IMR-90 (cell line): ENCODE results near the gene PODXL2. TPM values are rescaled to one million over a fixed set of nuclear protein-coding genes. Genes with fewer than 3 reads are reported as not detected.

Experiments used
- ATAC-seq: fragments of 200-7000 bp; cut with Tn5 transposase; 2 replicates; pipeline ENCODE4 v1.9.1; 2020; ENCODE audit warnings: low read depth, mild to moderate bottlenecking, moderate library complexity
- BruUV-seq: library from RNA; stranded (reverse); fragments of 400-500 nt; replicated peaks from 2 replicates; lab custom pipeline; 2021; lab: Mats Ljungman, UMichigan
- CTCF ChIA-PET: fragments of 300-600 bp; formaldehyde crosslinking; extraction: SDS; loops from one replicate; lab custom pipeline; 2021; ENCODE audit warnings: antibody characterized with exemption; lab: Yijun Ruan, JAX
- POLR2A ChIA-PET: fragments of 300-600 bp; sonication (Branson Sonifier 250); formaldehyde crosslinking; loops from one replicate; lab custom pipeline; 2022; ENCODE audit warnings: antibody characterized with exemption; ENCODE audit not compliant: unreplicated experiment; lab: Charles Lee
- DNase-seq: peaks from one replicate; pipeline ENCODE4 v3.0.0; 2013
- H2AFZ ChIP-seq: replicated peaks from 2 replicates; pipeline ENCODE3; 2013; ENCODE audit warnings: low read length, mild to moderate bottlenecking; ENCODE audit not compliant: poor library complexity
- H2AK5ac ChIP-seq: 2 replicates; pipeline ENCODE4 v1.6.1; 2013; ENCODE audit warnings: low read depth, low read length, inconsistent platforms
- H2AK9ac ChIP-seq: replicated peaks from 2 replicates; pipeline ENCODE3; 2013; ENCODE audit warnings: mild to moderate bottlenecking, low read depth, low read length, moderate library complexity; ENCODE audit not compliant: poor library complexity
- H2BK120ac ChIP-seq: 2 replicates; pipeline ENCODE4 v1.6.1; 2013; ENCODE audit warnings: low read depth, low read length, inconsistent platforms
- H2BK15ac ChIP-seq: 3 replicates; pipeline ENCODE4 v1.6.1; 2013; ENCODE audit warnings: low read depth, low read length, inconsistent platforms
- H2BK20ac ChIP-seq: 2 replicates; pipeline ENCODE4 v1.6.1; 2013; ENCODE audit warnings: low read depth, mild to moderate bottlenecking, inconsistent platforms, low read length, moderate library complexity
- H2BK5ac ChIP-seq: 2 replicates; pipeline ENCODE4 v1.6.1; 2013; ENCODE audit warnings: mild to moderate bottlenecking, low read depth, low read length, inconsistent platforms; ENCODE audit not compliant: poor library complexity, severe bottlenecking
- H3K14ac ChIP-seq: replicated peaks from 2 replicates; pipeline ENCODE4 v1.6.1; 2013; ENCODE audit warnings: low read depth, low read length, inconsistent platforms
- H3K18ac ChIP-seq: 2 replicates; pipeline ENCODE4 v1.6.1; 2013; ENCODE audit warnings: low read depth, low read length, control low read depth
- H3K23ac ChIP-seq: 2 replicates; pipeline ENCODE4 v1.6.1; 2013; ENCODE audit warnings: low read depth, low read length, inconsistent platforms
- H3K27ac ChIP-seq: 2 replicates; pipeline ENCODE4 v1.5.1; 2013; ENCODE audit warnings: mild to moderate bottlenecking, control low read depth, low read length; ENCODE audit not compliant: insufficient read depth
- H3K27me3 ChIP-seq: 2 replicates; pipeline ENCODE4 v1.6.1; 2013; ENCODE audit warnings: low read length; ENCODE audit not compliant: control insufficient read depth, insufficient read depth
- H3K36me3 ChIP-seq: 2 replicates; pipeline ENCODE4 v1.6.1; 2013; ENCODE audit warnings: low read length, mixed read lengths; ENCODE audit not compliant: control insufficient read depth, insufficient read depth
- H3K4ac ChIP-seq: 2 replicates; pipeline ENCODE4 v1.6.1; 2013; ENCODE audit warnings: low read depth, low read length, inconsistent platforms
- H3K4me1 ChIP-seq: 2 replicates; pipeline ENCODE4 v1.6.1; 2013; ENCODE audit warnings: low read length, mixed read lengths; ENCODE audit not compliant: control insufficient read depth, insufficient read depth
- H3K4me2 ChIP-seq: 2 replicates; pipeline ENCODE4 v1.6.1; 2013; ENCODE audit warnings: low read depth, mild to moderate bottlenecking, control low read depth, low read length, moderate library complexity
- H3K4me3 ChIP-seq: 2 replicates; pipeline ENCODE4 v1.5.1; 2013; ENCODE audit warnings: low read depth, mild to moderate bottlenecking, control low read depth, low read length, moderate library complexity; ENCODE audit not compliant: insufficient read depth
- H3K56ac ChIP-seq: 2 replicates; pipeline ENCODE4 v1.6.1; 2013; ENCODE audit warnings: low read length, inconsistent platforms; ENCODE audit not compliant: insufficient read depth; ENCODE audit errors: extremely low read depth
- H3K79me1 ChIP-seq, 2 experiments: 2 replicates each; pipeline ENCODE4 v1.6.1; 2013; ENCODE audit warnings: low read length in 2 of 2, inconsistent platforms in 1 of 2, low read depth in 1 of 2
- H3K9ac ChIP-seq: 2 replicates; pipeline ENCODE4 v1.6.1; 2013; ENCODE audit warnings: low read depth, low read length, control low read depth
- H3K9me1 ChIP-seq: 2 replicates; pipeline ENCODE4 v1.6.1; 2013; ENCODE audit warnings: low read length, inconsistent platforms; ENCODE audit not compliant: insufficient read depth
- H3K9me3 ChIP-seq: 2 replicates; pipeline ENCODE4 v1.6.1; 2013; ENCODE audit warnings: low read length; ENCODE audit not compliant: control insufficient read depth, insufficient read depth
- H4K20me1 ChIP-seq: 2 replicates; pipeline ENCODE4 v1.6.1; 2013; ENCODE audit warnings: low read length, inconsistent platforms; ENCODE audit not compliant: insufficient read depth
- H4K5ac ChIP-seq: 2 replicates; pipeline ENCODE4 v1.6.1; 2013; ENCODE audit warnings: mild to moderate bottlenecking, low read depth, low read length, control low read depth
- H4K8ac ChIP-seq, 2 experiments: 2 replicates each; pipeline ENCODE4 v1.6.1; 2013; ENCODE audit warnings: low read depth in 2 of 2, low read length in 2 of 2, control low read depth in 1 of 2, inconsistent platforms in 1 of 2
- H4K91ac ChIP-seq: 2 replicates; pipeline ENCODE4 v1.6.1; 2013; ENCODE audit warnings: low read depth, low read length, inconsistent platforms; ENCODE audit not compliant: insufficient read depth
- BHLHE40 ChIP-seq: fragments of 150-350 bp; IDR thresholded peaks from 2 replicates; pipeline ENCODE4 v1.6.1; 2016; ENCODE audit warnings: mild to moderate bottlenecking, low read depth, low read length
- CTCF ChIP-seq: conservative IDR thresholded peaks from 2 replicates; pipeline ENCODE4 v1.5.1; 2012; ENCODE audit warnings: mild to moderate bottlenecking, low read depth, low read length, improper control_type of control experiment
- ELK1 ChIP-seq: fragments of 150-350 bp; IDR thresholded peaks from 2 replicates; pipeline ENCODE4 v1.6.1; 2016; ENCODE audit warnings: low read depth, mild to moderate bottlenecking, low read length, moderate library complexity, borderline replicate concordance
- FOS ChIP-seq: fragments of 150-350 bp; IDR thresholded peaks from 2 replicates; pipeline ENCODE4 v1.6.1; 2016; ENCODE audit warnings: low read depth, low read length
- NFE2L2 ChIP-seq: fragments of 150-350 bp; IDR thresholded peaks from 2 replicates; pipeline ENCODE4 v1.6.1; 2016; ENCODE audit warnings: low read depth, mild to moderate bottlenecking, low read length
- POLR2A ChIP-seq: IDR thresholded peaks from 2 replicates; pipeline ENCODE4 v1.6.1; 2012; ENCODE audit warnings: mild to moderate bottlenecking, low read depth, low read length
- RAD21 ChIP-seq: IDR thresholded peaks from 2 replicates; pipeline ENCODE4 v1.6.1; 2012; ENCODE audit warnings: low read length, improper control_type of control experiment
- RCOR1 ChIP-seq: IDR thresholded peaks from 2 replicates; pipeline ENCODE4 v1.6.1; 2012; ENCODE audit warnings: mild to moderate bottlenecking, low read length, improper control_type of control experiment; ENCODE audit not compliant: insufficient replicate concordance
- RFX5 ChIP-seq: IDR thresholded peaks from 2 replicates; pipeline ENCODE4 v1.8.0; 2012; ENCODE audit warnings: low read depth, mild to moderate bottlenecking, low read length, moderate library complexity
- SMC3 ChIP-seq: fragments of 150-350 bp; IDR thresholded peaks from 2 replicates; pipeline ENCODE4 v1.6.1; 2016; ENCODE audit warnings: low read depth, mild to moderate bottlenecking, antibody characterized with exemption, low read length, moderate library complexity
- USF2 ChIP-seq: fragments of 150-350 bp; IDR thresholded peaks from 2 replicates; pipeline ENCODE4 v1.6.1; 2017; ENCODE audit warnings: mild to moderate bottlenecking, antibody characterized with exemption, low read length, low read depth
- WGBS, 2 experiments: methylation state at CpG; one replicate each; pipeline versions ENCODE4 v1.1.5 to v1.1.7; 2013; ENCODE audit warnings: missing lambda C conversion rate in 2 of 2; ENCODE audit not compliant: insufficient read length in 1 of 2; ENCODE audit errors: extremely low coverage in 2 of 2; 5-methylcytosine and 5-hydroxymethylcytosine counted together
- dilution Hi-C: fragments of 300-500 bp; cut with HindIII; formaldehyde crosslinking; loops from one replicate; pipeline ENCODE4 v1.14.3; 2018; ENCODE audit warnings: low sequenced_read_pairs; ENCODE audit not compliant: unreplicated experiment
- in situ Hi-C: fragments of 300-500 bp; cut with MboI; formaldehyde crosslinking; loops from 3 replicates; pipeline ENCODE4 v1.14.3; 2019; ENCODE audit warnings: low sequenced_read_pairs, inconsistent platforms, mixed read lengths
- intact Hi-C: fragments of 100-400 bp; cut with micrococcal nuclease; formaldehyde crosslinking; loops from 2 replicates; pipeline ENCODE4 v1.10.0; 2022
- polyA plus RNA-seq, 3 experiments: library from polyadenylated mRNA; depleted of rRNA; stranded (reverse); fragments of >200 nt; gene quantifications; 2 replicates each; pipeline ENCODE4 v1.2.3, GENCODE V29; 2012; ENCODE audit warnings: low replicate concordance in 1 of 3
- total RNA-seq: library from RNA; depleted of rRNA; stranded (reverse); fragments of >200 nt; gene quantifications from 2 replicates; pipeline ENCODE4 v1.2.3, GENCODE V29; 2012

Gene PODXL2
- total and polyA plus RNA-seq, 2 of the 4 experiments (the other 2 are of a cell fraction) = 1.6 to 5.4 TPM

GRCh38 chr3:127709320-127710060, 80.5 kb downstream of the PODXL2 start (continued):
- TF ChIP-seq NFE2L2 = no peak

- Histone ChIP-seq H4K91ac (no peak overlapping the region), H3K56ac (no peak overlapping the region), H3K27ac (no peak overlapping the region), H2BK5ac (no peak overlapping the region), H3K27me3 (no peaks in the 10 kb centered on the region), H3K4me2 (no peak overlapping the region), H2AFZ (no peak overlapping the region), H2BK120ac (no peak overlapping the region), H3K9me3 (no peaks in the 10 kb centered on the region), H3K14ac (no peak overlapping the region), H2BK15ac (no peak overlapping the region), H2AK5ac (no peak overlapping the region; the same call in 1 of the 2 replicates), H3K79me1 (peaks cover 10 to 46% of the 10 kb centered on the region in 2 experiments), H3K18ac (no peak overlapping the region), H3K36me3 (peaks cover 12% of the 10 kb centered on the region), H4K8ac (no peak overlapping the region), H3K4ac (no peak overlapping the region), H4K5ac (no peak overlapping the region), H3K4me1 (peaks cover 5% of the 10 kb centered on the region; the same call in 1 of the 2 replicates), H3K23ac (peak overlapping the region; percentile 59; the same call in 1 of the 2 replicates), H3K9me1 (peaks cover 12% of the 10 kb centered on the region), H2BK20ac (no peak overlapping the region), H3K4me3 (no peak overlapping the region), H2AK9ac (peak overlapping the region; percentile 47), H3K9ac (no peak overlapping the region), H4K20me1 (no peaks in the 10 kb centered on the region)
- ATAC-seq (no peak), DNase-seq (no peak)
- intact Hi-C loops (no loop called here), dilution Hi-C loops (no loop called here), in situ Hi-C loops (no loop called here)
- no TSS peak for BruUV-seq
- ChIA-PET POLR2A (no interaction called here), CTCF (no interaction called here)
- 93% methylated on average over 10 of the region's 18 CpGs; no CpG with 5 or more reads in 1 of the 2 experiments for WGBS, 2 experiments
- TF ChIP-seq NFE2L2 = no peak
- TF ChIP-seq RCOR1 = no peak
- TF ChIP-seq POLR2A = no peak
- no peak for TF ChIP-seq ELK1
- no peak for TF ChIP-seq SMC3
- TF ChIP-seq USF2 = no peak
- no peak for TF ChIP-seq CTCF
- TF ChIP-seq BHLHE40 = no peak
- no peak for TF ChIP-seq FOS
- TF ChIP-seq RFX5 = no peak
- no peak for TF ChIP-seq RAD21
Measured at GRCh38 chr3:127710155-127710941, 81.4 kb downstream of the PODXL2 start.
